WTC11 (cell line): ENCODE data around the gene TSPAN5. TPM values are rescaled to one million over a fixed set of nuclear protein-coding genes. Genes with fewer than 3 reads are reported as not detected.

Experiments used
- ATAC-seq: fragments of 200-7000 bp; cut with Tn5 transposase; 2 replicates; pipeline ENCODE4 v1.10.0; 2021; ENCODE audit warnings: mild to moderate bottlenecking, moderate library complexity
- CTCF ChIA-PET: fragments of 300-600 bp; sonication (Branson Sonifier 250); formaldehyde crosslinking; loops from one replicate; lab custom pipeline; 2021; ENCODE audit warnings: antibody characterized with exemption; lab: Charles Lee
- POLR2A ChIA-PET: fragments of 350-600 bp; sonication (Branson Sonifier 250); formaldehyde crosslinking; loops from one replicate; lab custom pipeline; 2021; ENCODE audit warnings: antibody characterized with exemption; lab: Charles Lee
- DNase-seq: peaks from one replicate; pipeline ENCODE4 v3.0.0; 2021; ENCODE audit warnings: low spot score
- H3K27ac Mint-ChIP-seq: 2 replicates; pipeline ENCODE4 v1.8.0; 2021; ENCODE audit warnings: mixed read lengths
- H3K27me3 Mint-ChIP-seq: 2 replicates; pipeline ENCODE4 v1.8.0; 2021; ENCODE audit warnings: low read depth, mild to moderate bottlenecking, moderate library complexity, mixed read lengths
- H3K36me3 Mint-ChIP-seq: 2 replicates; pipeline ENCODE4 v1.8.0; 2021; ENCODE audit warnings: mixed read lengths
- H3K4me1 Mint-ChIP-seq: 2 replicates; pipeline ENCODE4 v1.8.0; 2022; ENCODE audit warnings: mixed read lengths
- H3K4me3 Mint-ChIP-seq: 2 replicates; pipeline ENCODE4 v1.8.0; 2021; ENCODE audit warnings: mild to moderate bottlenecking, moderate library complexity, mixed read lengths
- H3K9me3 Mint-ChIP-seq: 2 replicates; pipeline ENCODE4 v1.8.0; 2021; ENCODE audit warnings: mixed read lengths
- CBFB ChIP-seq: sonication (generic); formaldehyde crosslinking; IDR thresholded peaks from 2 replicates; pipeline ENCODE4 v1.8.1; 2022; ENCODE audit warnings: mild to moderate bottlenecking, low read depth, missing genetic modification reagents
- CREB1 ChIP-seq: sonication (generic); formaldehyde crosslinking; IDR thresholded peaks from 2 replicates; pipeline ENCODE4 v1.8.0; 2023; ENCODE audit warnings: mild to moderate bottlenecking, missing genetic modification reagents
- CTCF ChIP-seq: fragments of 200-600 bp; IDR thresholded peaks from 2 replicates; pipeline ENCODE4 v1.8.0; 2022; ENCODE audit warnings: antibody characterized with exemption
- E2F5 ChIP-seq: sonication (generic); formaldehyde crosslinking; IDR thresholded peaks from 2 replicates; pipeline ENCODE4 v1.8.1; 2022; ENCODE audit warnings: mild to moderate bottlenecking, moderate library complexity, missing genetic modification reagents
- ERG ChIP-seq: fragments of 250-450 bp; sonication (Bioruptor Pico); IDR thresholded peaks from 2 replicates; pipeline ENCODE4 v1.8.0; 2021; ENCODE audit warnings: mild to moderate bottlenecking
- ETV6 ChIP-seq: sonication (generic); formaldehyde crosslinking; IDR thresholded peaks from 2 replicates; pipeline ENCODE4 v1.8.1; 2022; ENCODE audit warnings: mild to moderate bottlenecking, missing genetic modification reagents
- FOXJ3 ChIP-seq: sonication (generic); formaldehyde crosslinking; IDR thresholded peaks from 2 replicates; pipeline ENCODE4 v1.9.0; 2021; ENCODE audit warnings: missing genetic modification reagents, mild to moderate bottlenecking, borderline replicate concordance
- FOXK1 ChIP-seq: sonication (generic); formaldehyde crosslinking; IDR thresholded peaks from 2 replicates; pipeline ENCODE4 v1.8.0; 2022; ENCODE audit warnings: mild to moderate bottlenecking, moderate library complexity, missing genetic modification reagents
- HMGXB4 ChIP-seq: sonication (generic); formaldehyde crosslinking; IDR thresholded peaks from 2 replicates; pipeline ENCODE4 v1.8.1; 2023; ENCODE audit warnings: mild to moderate bottlenecking, moderate library complexity, missing genetic modification reagents
- IRF1 ChIP-seq: sonication (generic); formaldehyde crosslinking; IDR thresholded peaks from 2 replicates; pipeline ENCODE4 v1.8.0; 2023; ENCODE audit warnings: missing genetic modification reagents
- NFATC4 ChIP-seq: fragments of 250-450 bp; sonication (Bioruptor Pico); IDR thresholded peaks from 2 replicates; pipeline ENCODE4 v1.9.0; 2021; ENCODE audit warnings: mild to moderate bottlenecking
- NR2C2 ChIP-seq: sonication (generic); formaldehyde crosslinking; IDR thresholded peaks from 2 replicates; pipeline ENCODE4 v1.8.0; 2022; ENCODE audit warnings: mild to moderate bottlenecking, missing genetic modification reagents
- SMAD3 ChIP-seq: sonication (generic); formaldehyde crosslinking; IDR thresholded peaks from 2 replicates; pipeline ENCODE4 v1.8.0; 2022; ENCODE audit warnings: missing genetic modification reagents, mild to moderate bottlenecking, borderline replicate concordance
- SOX15 ChIP-seq: fragments of 250-450 bp; sonication (Bioruptor Pico); IDR thresholded peaks from 2 replicates; pipeline ENCODE4 v1.9.0; 2021; ENCODE audit warnings: mild to moderate bottlenecking
- STAT6 ChIP-seq: sonication (generic); formaldehyde crosslinking; conservative IDR thresholded peaks from 2 replicates; pipeline ENCODE4 v1.8.1; 2023; ENCODE audit warnings: mild to moderate bottlenecking, low read depth, missing genetic modification reagents, moderate library complexity
- TCF7 ChIP-seq: sonication (generic); formaldehyde crosslinking; IDR thresholded peaks from 2 replicates; pipeline ENCODE4 v1.8.0; 2022; ENCODE audit warnings: mild to moderate bottlenecking, low read depth, missing genetic modification reagents, moderate library complexity
- ZNF317 ChIP-seq: sonication (generic); formaldehyde crosslinking; IDR thresholded peaks from 2 replicates; pipeline ENCODE4 v1.8.1; 2023; ENCODE audit warnings: low read depth, mild to moderate bottlenecking, moderate library complexity, missing genetic modification reagents, borderline replicate concordance
- ZNF423 ChIP-seq: fragments of 250-450 bp; sonication (Bioruptor Pico); IDR thresholded peaks from 2 replicates; pipeline ENCODE4 v2.1.2; 2022; ENCODE audit warnings: mild to moderate bottlenecking, moderate library complexity
- ZNF425 ChIP-seq: fragments of 250-450 bp; sonication (Bioruptor Pico); conservative IDR thresholded peaks from 2 replicates; pipeline ENCODE4 v1.9.0; 2021; ENCODE audit warnings: mild to moderate bottlenecking
- ZNF671 ChIP-seq: fragments of 250-450 bp; sonication (Bioruptor Pico); IDR thresholded peaks from 2 replicates; pipeline ENCODE4 v1.8.0; 2021; ENCODE audit warnings: mild to moderate bottlenecking
- ZSCAN18 ChIP-seq: fragments of 250-450 bp; sonication (Bioruptor Pico); IDR thresholded peaks from 2 replicates; pipeline ENCODE4 v2.1.2; 2022; ENCODE audit warnings: mild to moderate bottlenecking, moderate library complexity
- total RNA-seq: library from RNA; stranded (reverse); gene quantifications from 3 replicates; pipeline ENCODE4 v1.2.3, GENCODE V29; 2021

Gene TSPAN5
- total RNA-seq, 1 experiment from 2014 or later = 22.7 TPM

- H3K27me3 Mint-ChIP-seq = no peaks in the 10 kb centered on the region
- CTCF ChIA-PET = no interaction called here
- no peak overlapping the region for H3K4me3 Mint-ChIP-seq
- peaks cover 41% of the 10 kb centered on the region for H3K4me1 Mint-ChIP-seq
- no peak for TF ChIP-seq ETV6
- TF ChIP-seq IRF1 = no peak
- no peak for TF ChIP-seq FOXK1 (CRISPR knock-in tag)
- TF ChIP-seq ZSCAN18 (CRISPR knock-in tag) = no peak
- TF ChIP-seq NFATC4 (CRISPR knock-in tag) = no peak
- no peak for TF ChIP-seq TCF7
- TF ChIP-seq SMAD3 = no peak
- TF ChIP-seq CBFB (CRISPR knock-in tag) = no peak
- TF ChIP-seq E2F5 (CRISPR knock-in tag) = no peak
- TF ChIP-seq, all 79 proteins: peak for 0
- Mint-ChIP-seq H3K9me3 (no peaks in the 10 kb centered on the region), H3K36me3 (no peaks in the 10 kb centered on the region), H3K27ac (no peak overlapping the region)
- ATAC-seq = no peak
- POLR2A ChIA-PET = no interaction called here
- no peak for DNase-seq
Measured at GRCh38 chr4:98583265-98583664, 75.1 kb downstream of the TSPAN5 start.

- POLR2A ChIA-PET = no interaction called here
- TF ChIP-seq SOX15 (CRISPR knock-in tag) (no peak), ZNF317 (no peak)
- TF ChIP-seq, all 79 proteins: peak for 0
- no peaks in the 10 kb centered on the region for H3K27me3 Mint-ChIP-seq
- no peak overlapping the region for H3K4me3 Mint-ChIP-seq
- DNase-seq (no peak), ATAC-seq (no peak)
- no peaks in the 10 kb centered on the region for H3K9me3 Mint-ChIP-seq
- CTCF ChIA-PET = no interaction called here
- no peak overlapping the region for H3K27ac Mint-ChIP-seq
- peaks cover 28% of the 10 kb centered on the region for H3K4me1 Mint-ChIP-seq
- peaks cover under 1% of the 10 kb centered on the region; the same call in 1 of the 2 replicates for H3K36me3 Mint-ChIP-seq
Measured at GRCh38 chr4:98581126-98581525, 77.3 kb downstream of the TSPAN5 start.

GRCh38 chr4:98577956-98578355 is 80.5 kb downstream of the TSPAN5 start:
- no peaks in the 10 kb centered on the region for H3K9me3 Mint-ChIP-seq
- DNase-seq (no peak), ATAC-seq (no peak)
- POLR2A ChIA-PET = interaction anchor here (0.6 kb wide), 1 partner anchor 395 kb away, joined by 4 read pairs; no protein-coding TSS in a partner anchor
- peaks cover 32% of the 10 kb centered on the region for H3K4me1 Mint-ChIP-seq
- no peaks in the 10 kb centered on the region for H3K27me3 Mint-ChIP-seq
- CTCF ChIA-PET = no interaction called here
- H3K4me3 Mint-ChIP-seq = no peak overlapping the region
- no peak overlapping the region for H3K27ac Mint-ChIP-seq
- H3K36me3 Mint-ChIP-seq = peaks cover 2% of the 10 kb centered on the region; the same call in 1 of the 2 replicates
- no peak for TF ChIP-seq ERG (CRISPR knock-in tag)
- no peak for TF ChIP-seq CREB1
- no peak for TF ChIP-seq FOXK1 (CRISPR knock-in tag)
- TF ChIP-seq STAT6 (CRISPR knock-in tag) = no peak
- TF ChIP-seq ZNF425 (CRISPR knock-in tag) = no peak
- no peak for TF ChIP-seq NR2C2 (CRISPR knock-in tag)
- no peak for TF ChIP-seq HMGXB4 (CRISPR knock-in tag)
- no peak for TF ChIP-seq ZNF423 (CRISPR knock-in tag)
- no peak for TF ChIP-seq ZNF671 (CRISPR knock-in tag)
- no peak for TF ChIP-seq CTCF
- TF ChIP-seq FOXJ3 (CRISPR knock-in tag) = no peak
